ENCODE results near the gene GREM2.

GREM2 gene

DNA sequence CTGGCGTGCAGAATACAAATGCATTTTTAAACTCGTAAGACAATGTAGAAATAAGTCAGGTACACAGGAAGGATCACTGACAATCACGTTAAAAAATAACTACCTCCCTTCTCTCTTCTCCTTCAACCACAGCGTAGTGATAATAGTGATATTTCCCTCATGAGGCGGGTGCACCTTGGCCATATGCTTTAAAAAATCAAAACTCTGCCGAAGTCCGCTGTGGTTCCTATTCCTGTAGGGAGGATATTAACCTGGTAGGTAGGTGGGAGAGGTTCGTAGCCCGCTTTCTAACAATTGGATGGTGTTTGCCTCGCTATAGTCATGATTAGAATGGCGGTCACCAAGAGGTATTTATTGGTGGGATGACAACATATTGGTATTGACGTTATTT lies 732 bp downstream of the GREM2 start:
- TF ChIP-seq, protein P1, sequence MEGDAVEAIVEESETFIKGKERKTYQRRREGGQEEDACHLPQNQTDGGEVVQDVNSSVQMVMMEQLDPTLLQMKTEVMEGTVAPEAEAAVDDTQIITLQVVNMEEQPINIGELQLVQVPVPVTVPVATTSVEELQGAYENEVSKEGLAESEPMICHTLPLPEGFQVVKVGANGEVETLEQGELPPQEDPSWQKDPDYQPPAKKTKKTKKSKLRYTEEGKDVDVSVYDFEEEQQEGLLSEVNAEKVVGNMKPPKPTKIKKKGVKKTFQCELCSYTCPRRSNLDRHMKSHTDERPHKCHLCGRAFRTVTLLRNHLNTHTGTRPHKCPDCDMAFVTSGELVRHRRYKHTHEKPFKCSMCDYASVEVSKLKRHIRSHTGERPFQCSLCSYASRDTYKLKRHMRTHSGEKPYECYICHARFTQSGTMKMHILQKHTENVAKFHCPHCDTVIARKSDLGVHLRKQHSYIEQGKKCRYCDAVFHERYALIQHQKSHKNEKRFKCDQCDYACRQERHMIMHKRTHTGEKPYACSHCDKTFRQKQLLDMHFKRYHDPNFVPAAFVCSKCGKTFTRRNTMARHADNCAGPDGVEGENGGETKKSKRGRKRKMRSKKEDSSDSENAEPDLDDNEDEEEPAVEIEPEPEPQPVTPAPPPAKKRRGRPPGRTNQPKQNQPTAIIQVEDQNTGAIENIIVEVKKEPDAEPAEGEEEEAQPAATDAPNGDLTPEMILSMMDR (IDR thresholded peaks at IDR 0.05; ENCODE audit: insufficient read depth, low read depth, low read length, missing control alignments) = no peak
- no peak for DNase-seq (ENCODE audit: low read depth)
- H3K4me3 ChIP-seq (ENCODE audit: low read depth, low read length) = peak overlapping the region; percentile 56

DNA sequence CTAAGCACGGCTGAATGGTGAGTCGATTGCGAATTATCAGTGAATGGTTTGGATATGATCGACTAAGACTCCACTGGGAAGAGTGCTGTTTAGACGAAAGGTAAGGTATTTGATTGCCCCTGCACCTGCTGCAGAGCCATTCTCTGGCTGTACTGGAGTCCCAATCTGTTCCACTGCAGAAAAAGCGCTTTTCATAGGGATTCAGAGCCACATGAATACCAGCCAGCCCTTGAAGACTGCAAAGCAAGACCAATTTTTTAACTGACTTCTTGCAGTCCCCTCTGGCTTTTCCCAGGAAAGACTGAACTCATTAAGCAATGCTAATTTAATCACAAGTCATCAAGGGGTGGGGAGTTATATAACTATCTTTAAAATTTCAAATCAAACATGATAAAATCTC lies 1.3 kb downstream of the GREM2 start:
- TF ChIP-seq, protein P1 (IDR thresholded peaks at IDR 0.05; ENCODE audit: insufficient read depth, low read depth, low read length, missing control alignments) = no peak
- H3K4me3 ChIP-seq (ENCODE audit: low read depth, low read length) = no peak overlapping the region
- no peak for DNase-seq (ENCODE audit: low read depth)

DNA sequence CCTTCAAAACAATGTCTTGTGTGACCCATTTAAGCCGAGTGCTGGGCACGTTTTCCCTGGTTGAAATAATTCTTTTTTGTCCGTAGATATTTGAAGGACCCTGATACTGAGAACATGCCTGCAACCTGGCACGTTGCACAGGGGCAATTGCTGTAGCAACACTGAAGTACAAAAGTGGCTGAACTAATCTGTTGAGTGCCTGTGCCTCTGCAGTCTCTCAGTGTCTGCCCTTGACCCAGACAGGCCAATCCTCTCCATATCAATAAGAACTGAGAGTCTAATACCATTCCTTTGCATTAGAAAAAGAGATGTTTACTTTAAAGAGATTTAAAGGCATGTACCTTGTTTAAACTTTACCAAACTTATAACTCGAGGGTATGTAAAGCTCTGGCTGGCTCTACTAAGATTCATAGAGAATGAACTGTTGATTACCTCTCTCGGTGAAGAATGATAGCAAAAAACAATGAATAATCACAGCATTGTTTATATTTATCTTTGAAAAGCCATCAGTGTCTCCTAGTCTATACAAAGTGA lies 2.4 kb downstream of the GREM2 start:
- DNase-seq (ENCODE audit: low read depth) = no peak
- H3K4me3 ChIP-seq (ENCODE audit: low read depth, low read length) = no peak overlapping the region
- TF ChIP-seq, protein P1 (IDR thresholded peaks at IDR 0.05; ENCODE audit: insufficient read depth, low read depth, low read length, missing control alignments) = no peak

DNA sequence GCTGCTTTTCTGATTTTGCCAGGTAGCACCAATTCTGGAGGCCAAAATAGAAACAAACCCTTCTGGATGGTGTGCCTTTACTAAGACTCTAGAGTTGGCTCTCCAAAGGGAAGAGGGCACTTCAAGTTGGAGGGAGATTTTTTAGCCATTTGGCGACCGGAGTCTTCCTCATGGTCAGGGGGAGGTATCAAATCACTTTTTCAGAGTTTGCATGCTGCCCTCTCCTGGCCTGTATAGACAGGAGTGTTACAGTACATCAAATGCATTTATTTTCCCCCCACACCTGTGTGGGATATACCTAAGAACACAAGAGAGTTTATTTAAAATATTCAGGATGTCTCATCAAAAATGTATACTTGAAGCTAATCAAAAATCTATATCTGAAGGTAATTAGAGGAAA lies 3.2 kb downstream of the GREM2 start:
- DNase-seq (ENCODE audit: low read depth) = peak; percentile 4
- H3K4me3 ChIP-seq (ENCODE audit: low read depth, low read length) = no peak overlapping the region
- TF ChIP-seq, protein P1 (IDR thresholded peaks at IDR 0.05; ENCODE audit: insufficient read depth, low read depth, low read length, missing control alignments) = no peak

DNA sequence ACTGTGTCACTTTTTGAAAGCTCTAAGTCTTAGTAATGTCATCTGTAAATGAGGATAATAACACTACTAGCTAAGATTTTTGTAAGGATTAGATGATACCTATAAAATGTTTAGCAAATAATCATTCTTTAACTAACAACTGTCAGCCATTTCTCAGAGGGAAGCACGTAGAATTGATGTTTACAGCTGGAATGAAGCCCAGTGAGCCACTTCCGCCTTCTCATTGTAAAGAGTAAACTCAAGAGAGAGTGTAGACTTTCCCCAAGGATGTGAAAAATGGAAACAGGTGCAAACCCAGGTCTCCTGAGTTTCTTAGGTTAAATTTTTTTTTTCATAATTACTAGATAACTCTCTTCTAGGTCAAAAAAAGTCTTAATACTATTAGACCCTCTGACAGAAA lies 4.9 kb downstream of the GREM2 start:
- H3K4me3 ChIP-seq (ENCODE audit: low read depth, low read length) = no peak overlapping the region
- no peak for DNase-seq (ENCODE audit: low read depth)
- TF ChIP-seq, protein P1 (IDR thresholded peaks at IDR 0.05; ENCODE audit: insufficient read depth, low read depth, low read length, missing control alignments) = no peak

DNA sequence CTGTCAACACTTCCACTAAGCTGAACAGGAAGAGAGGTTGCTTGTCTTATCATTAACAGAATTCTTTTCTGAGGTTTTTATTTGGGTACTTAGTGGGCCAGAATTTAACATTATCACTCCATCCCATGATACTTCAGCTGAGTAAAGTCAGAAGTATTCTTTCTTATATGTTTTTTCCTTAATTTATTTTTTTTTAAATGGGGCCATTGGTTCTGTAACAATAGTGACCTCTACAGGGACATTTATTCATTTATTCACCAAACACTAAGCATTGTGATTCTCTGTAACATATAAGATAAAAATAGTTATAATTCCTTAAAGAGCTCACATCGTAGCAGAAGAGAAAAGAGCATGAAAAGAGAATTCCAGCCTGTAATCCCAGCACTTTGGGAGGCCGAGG lies 9.8 kb downstream of the GREM2 start:
- TF ChIP-seq, protein P1 (IDR thresholded peaks at IDR 0.05; ENCODE audit: insufficient read depth, low read depth, low read length, missing control alignments) = no peak
- DNase-seq (ENCODE audit: low read depth) = no peak

DNA sequence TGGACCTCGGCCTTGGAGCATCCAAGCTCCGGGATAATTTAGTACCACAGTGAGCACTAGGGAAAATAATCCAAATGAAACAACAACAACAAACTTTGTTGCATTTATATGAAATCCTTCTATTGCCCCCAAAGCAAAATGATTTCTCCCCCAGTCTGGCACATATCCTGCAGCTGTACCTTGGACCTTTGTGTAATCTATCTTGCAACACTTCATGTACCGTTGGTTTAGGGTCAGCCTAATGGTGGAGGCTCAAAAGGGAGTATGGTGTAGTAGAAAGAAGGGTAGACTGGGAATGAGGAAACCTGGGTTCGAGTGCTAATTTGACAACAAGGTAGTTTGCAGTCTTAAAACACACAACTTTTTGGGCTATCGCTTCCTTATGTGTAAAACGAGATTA lies 12.1 kb downstream of the GREM2 start:
- TF ChIP-seq, protein P1 (IDR thresholded peaks at IDR 0.05; ENCODE audit: insufficient read depth, low read depth, low read length, missing control alignments) = no peak
- no peak for DNase-seq (ENCODE audit: low read depth)
- no peak overlapping the region for H3K4me3 ChIP-seq (ENCODE audit: low read depth, low read length)

More for the DNA sequence above, 9.8 kb downstream of the GREM2 start:
- H3K4me3 ChIP-seq (ENCODE audit: low read depth, low read length) = no peak overlapping the region

All from GM12865 (cell line).